H9 (cell line): ENCODE results near the gene CYP39A1. TPM values are rescaled to one million over a fixed set of nuclear protein-coding genes. Genes with fewer than 3 reads are reported as not detected.

Experiments used
- DNase-seq: peaks from one replicate; pipeline ENCODE4 v3.0.0-alpha.2; 2017
- H2AFZ ChIP-seq: one replicate; pipeline ENCODE4 v1.6.1; 2013; ENCODE audit warnings: mild to moderate bottlenecking, low read length, control low read depth, moderate library complexity
- H2AK5ac ChIP-seq: 2 replicates; pipeline ENCODE4 v1.6.1; 2013; ENCODE audit warnings: low read length, control low read depth, mixed read lengths; ENCODE audit not compliant: insufficient read length
- H2BK120ac ChIP-seq: one replicate; pipeline ENCODE4 v1.6.1; 2013; ENCODE audit warnings: low read depth, mild to moderate bottlenecking, low read length, control low read depth, inconsistent platforms; ENCODE audit not compliant: poor library complexity, severe bottlenecking
- H2BK12ac ChIP-seq: 2 replicates; pipeline ENCODE4 v1.6.1; 2013; ENCODE audit warnings: low read length, control low read depth, mixed read lengths, low read depth; ENCODE audit not compliant: insufficient read length
- H2BK15ac ChIP-seq: 2 replicates; pipeline ENCODE4 v1.6.1; 2013; ENCODE audit warnings: low read depth, low read length, control low read depth
- H2BK20ac ChIP-seq: one replicate; pipeline ENCODE4 v1.6.1; 2013; ENCODE audit warnings: low read depth, mild to moderate bottlenecking, low read length, control low read depth, inconsistent platforms; ENCODE audit not compliant: poor library complexity, severe bottlenecking
- H2BK5ac ChIP-seq: 2 replicates; pipeline ENCODE4 v1.6.1; 2013; ENCODE audit warnings: low read length, control low read depth, mixed read lengths; ENCODE audit not compliant: insufficient read length
- H3K14ac ChIP-seq: 2 replicates; pipeline ENCODE4 v1.6.1; 2013; ENCODE audit warnings: low read length, control low read depth; ENCODE audit not compliant: insufficient read depth
- H3K18ac ChIP-seq: 2 replicates; pipeline ENCODE4 v1.6.1; 2013; ENCODE audit warnings: low read depth, mild to moderate bottlenecking, mixed read lengths, low read length, control low read depth; ENCODE audit not compliant: insufficient read length
- H3K23ac ChIP-seq: 2 replicates; pipeline ENCODE4 v1.6.1; 2013; ENCODE audit warnings: low read length, control low read depth, mixed read lengths, low read depth; ENCODE audit not compliant: insufficient read length
- H3K23me2 ChIP-seq: 2 replicates; pipeline ENCODE4 v1.6.1; 2013; ENCODE audit warnings: low read depth, mild to moderate bottlenecking, mixed read lengths, low read length, control low read depth; ENCODE audit not compliant: insufficient read length, poor library complexity, severe bottlenecking
- H3K27ac ChIP-seq: 2 replicates; pipeline ENCODE4 v1.5.1; 2013; ENCODE audit warnings: low read length, control low read depth, mixed read lengths, low read depth; ENCODE audit not compliant: insufficient read length
- H3K27me3 ChIP-seq: 2 replicates; pipeline ENCODE4 v1.6.1; 2013; ENCODE audit warnings: low read length, control low read depth, inconsistent platforms; ENCODE audit not compliant: insufficient read depth
- H3K4ac ChIP-seq: 2 replicates; pipeline ENCODE4 v1.6.1; 2013; ENCODE audit warnings: low read depth, mild to moderate bottlenecking, control low read depth, inconsistent platforms, low read length, moderate library complexity
- H3K4me1 ChIP-seq: 2 replicates; pipeline ENCODE4 v1.6.1; 2013; ENCODE audit warnings: low read length, control low read depth, inconsistent platforms; ENCODE audit not compliant: insufficient read depth
- H3K4me2 ChIP-seq: 2 replicates; pipeline ENCODE4 v1.6.1; 2013; ENCODE audit warnings: low read length, control low read depth, mixed read lengths; ENCODE audit not compliant: insufficient read length, insufficient read depth
- H3K56ac ChIP-seq: 2 replicates; pipeline ENCODE4 v1.6.1; 2013; ENCODE audit warnings: low read depth, mild to moderate bottlenecking, mixed read lengths, low read length, control low read depth; ENCODE audit not compliant: insufficient read length
- H3K79me1 ChIP-seq: 2 replicates; pipeline ENCODE4 v1.6.1; 2013; ENCODE audit warnings: low read depth, mild to moderate bottlenecking, moderate library complexity, low read length, control low read depth, inconsistent platforms; ENCODE audit not compliant: insufficient read depth, poor library complexity, severe bottlenecking
- H3K79me2 ChIP-seq: 2 replicates; pipeline ENCODE4 v1.6.1; 2013; ENCODE audit warnings: low read length, control low read depth, inconsistent platforms; ENCODE audit not compliant: insufficient read depth
- H3K9ac ChIP-seq: 2 replicates; pipeline ENCODE4 v1.6.1; 2013; ENCODE audit warnings: low read length, control low read depth, mixed read lengths; ENCODE audit not compliant: insufficient read length; ENCODE audit errors: extremely low read depth
- H3K9me3 ChIP-seq: one replicate; pipeline ENCODE4 v1.6.1; 2013; ENCODE audit warnings: low read depth, low read length, inconsistent platforms; ENCODE audit not compliant: control insufficient read depth
- H3T11ph ChIP-seq: one replicate; pipeline ENCODE4 v1.6.1; 2013; ENCODE audit warnings: mild to moderate bottlenecking, low read length, control low read depth, inconsistent platforms
- H4K20me1 ChIP-seq: one replicate; pipeline ENCODE4 v1.6.1; 2013; ENCODE audit not compliant: control insufficient read depth, insufficient read length, insufficient read depth
- H4K5ac ChIP-seq: 2 replicates; pipeline ENCODE4 v1.6.1; 2013; ENCODE audit warnings: low read depth, mild to moderate bottlenecking, mixed read lengths, low read length, control low read depth; ENCODE audit not compliant: insufficient read length
- H4K8ac ChIP-seq: replicated peaks from 2 replicates; pipeline ENCODE4 v1.6.1; 2013; ENCODE audit warnings: low read length, control low read depth, mixed read lengths, low read depth; ENCODE audit not compliant: insufficient read length
- H4K91ac ChIP-seq: 2 replicates; pipeline ENCODE4 v1.6.1; 2013; ENCODE audit warnings: low read depth, mild to moderate bottlenecking, moderate library complexity, mixed read lengths, low read length, control low read depth; ENCODE audit not compliant: insufficient read length
- H3K27ac Mint-ChIP-seq, 3 experiments: 2 replicates in 2 of 3; 3 replicates in 1 of 3; pipeline ENCODE4 v1.8.0; 2020 to 2021; ENCODE audit warnings: mixed read lengths in 3 of 3, mild to moderate bottlenecking in 1 of 3, moderate library complexity in 1 of 3
- H3K27me3 Mint-ChIP-seq: 2 replicates; pipeline ENCODE4 v1.8.0; 2021; ENCODE audit warnings: low read depth, mild to moderate bottlenecking, moderate library complexity, mixed read lengths
- H3K36me3 Mint-ChIP-seq, 3 experiments: 2 replicates in 2 of 3; 3 replicates in 1 of 3; pipeline ENCODE4 v1.8.0; 2020 to 2021; ENCODE audit warnings: low read depth in 3 of 3, mixed read lengths in 3 of 3; ENCODE audit not compliant: insufficient read depth in 1 of 3
- H3K4me1 Mint-ChIP-seq, 2 experiments: 2 replicates each; pipeline ENCODE4 v1.8.0; 2020; ENCODE audit warnings: mixed read lengths in 2 of 2
- H3K4me3 Mint-ChIP-seq, 2 experiments: 2 replicates in 1 of 2; 3 replicates in 1 of 2; pipeline ENCODE4 v1.8.0; 2020 to 2021; ENCODE audit warnings: mild to moderate bottlenecking in 2 of 2, mixed read lengths in 2 of 2, moderate library complexity in 1 of 2
- H3K9me3 Mint-ChIP-seq, 2 experiments: 2 replicates in 1 of 2; 3 replicates in 1 of 2; pipeline ENCODE4 v1.8.0; 2020; ENCODE audit warnings: mild to moderate bottlenecking in 2 of 2, mixed read lengths in 2 of 2, moderate library complexity in 1 of 2
- whole genome bisulfite sequencing: extraction: QIAGEN DNeasy Blood & Tissue Kit; methylation state at CpG from one replicate; pipeline ENCODE4 v1.1.7; 2013; ENCODE audit warnings: missing lambda C conversion rate, low lambda C conversion rate, mixed read lengths; ENCODE audit not compliant: insufficient read length; ENCODE audit errors: extremely low coverage; 5-methylcytosine and 5-hydroxymethylcytosine counted together
- total RNA-seq: library from RNA; stranded (reverse); gene quantifications from 2 replicates; pipeline ENCODE4 v1.2.1, GENCODE V29; 2021
- TF ChIP-seq, protein P1 (sequence below): fragments of 200-600 bp; sonication (generic); conservative IDR thresholded peaks from 3 replicates; pipeline ENCODE4 v1.8.0; 2021; ENCODE audit warnings: antibody characterized with exemption, mild to moderate bottlenecking

CYP39A1 gene
- total RNA-seq, 1 experiment from 2014 or later: 0.50 TPM

- no peak overlapping the region for H2BK120ac ChIP-seq
- H3K14ac ChIP-seq: no peak overlapping the region
- H3K79me2 ChIP-seq: no peaks in the 10 kb centered on the region
- H3K4ac ChIP-seq: no peak overlapping the region
- H3K79me1 ChIP-seq: no peaks in the 10 kb centered on the region
- Mint-ChIP-seq H3K36me3 (no peaks in the 10 kb centered on the region), H3K9me3 (no peaks in the 10 kb centered on the region), H3K4me3 (no peak overlapping the region), H3K4me1 (no peaks in the 10 kb centered on the region), H3K27me3 (no peaks in the 10 kb centered on the region), H3K27ac (no peak overlapping the region)
- no peak overlapping the region for H4K8ac ChIP-seq
- no peaks in the 10 kb centered on the region for H3K9me3 ChIP-seq
- no peak overlapping the region for H3T11ph ChIP-seq
- no peak overlapping the region for H2BK5ac ChIP-seq
- H3K56ac ChIP-seq: no peak overlapping the region
- no peak overlapping the region for H2AK5ac ChIP-seq
- no peak overlapping the region for H2AFZ ChIP-seq
- no peak overlapping the region for H3K23ac ChIP-seq
- no CpG with 5 or more reads among the region's 2 CpGs for WGBS
- H3K4me1 ChIP-seq: no peaks in the 10 kb centered on the region
- TF ChIP-seq, protein P1, sequence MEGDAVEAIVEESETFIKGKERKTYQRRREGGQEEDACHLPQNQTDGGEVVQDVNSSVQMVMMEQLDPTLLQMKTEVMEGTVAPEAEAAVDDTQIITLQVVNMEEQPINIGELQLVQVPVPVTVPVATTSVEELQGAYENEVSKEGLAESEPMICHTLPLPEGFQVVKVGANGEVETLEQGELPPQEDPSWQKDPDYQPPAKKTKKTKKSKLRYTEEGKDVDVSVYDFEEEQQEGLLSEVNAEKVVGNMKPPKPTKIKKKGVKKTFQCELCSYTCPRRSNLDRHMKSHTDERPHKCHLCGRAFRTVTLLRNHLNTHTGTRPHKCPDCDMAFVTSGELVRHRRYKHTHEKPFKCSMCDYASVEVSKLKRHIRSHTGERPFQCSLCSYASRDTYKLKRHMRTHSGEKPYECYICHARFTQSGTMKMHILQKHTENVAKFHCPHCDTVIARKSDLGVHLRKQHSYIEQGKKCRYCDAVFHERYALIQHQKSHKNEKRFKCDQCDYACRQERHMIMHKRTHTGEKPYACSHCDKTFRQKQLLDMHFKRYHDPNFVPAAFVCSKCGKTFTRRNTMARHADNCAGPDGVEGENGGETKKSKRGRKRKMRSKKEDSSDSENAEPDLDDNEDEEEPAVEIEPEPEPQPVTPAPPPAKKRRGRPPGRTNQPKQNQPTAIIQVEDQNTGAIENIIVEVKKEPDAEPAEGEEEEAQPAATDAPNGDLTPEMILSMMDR: no peak
- no peak overlapping the region for H3K27ac ChIP-seq
- no peak overlapping the region for H2BK20ac ChIP-seq
- H2BK15ac ChIP-seq: no peak overlapping the region
- no peak overlapping the region for H3K18ac ChIP-seq
- H3K27me3 ChIP-seq: no peaks in the 10 kb centered on the region
- H4K20me1 ChIP-seq: no peaks in the 10 kb centered on the region
- no peak overlapping the region for H2BK12ac ChIP-seq
- no peak for DNase-seq
- H3K9ac ChIP-seq: no peak overlapping the region
- H3K4me2 ChIP-seq: no peak overlapping the region
- H4K91ac ChIP-seq: no peak overlapping the region
- H3K23me2 ChIP-seq: no peaks in the 10 kb centered on the region
- no peak overlapping the region for H4K5ac ChIP-seq
These were observed 65.7 kb downstream of the CYP39A1 start for GRCh38 chr6:46586906-46587305.
